MM.1S (cell line): Measurements from ENCODE around the gene ADISSP.

Source experiments
- EZH2 ChIP-seq: fragments of 300-600 bp; sonication (generic); optimal IDR thresholded peaks from 2 replicates; pipeline ENCODE3; 2017; ENCODE audit warnings: low read depth, mild to moderate bottlenecking, antibody characterized with exemption, low read length, mixed read lengths
- EZH2phosphoT487 ChIP-seq: fragments of 300-600 bp; sonication (generic); IDR thresholded peaks from 2 replicates; pipeline ENCODE4 v1.6.1; 2018; ENCODE audit warnings: antibody characterized with exemption, low read length
- TF ChIP-seq, protein P1 (sequence below): fragments of 300-600 bp; sonication (generic); IDR thresholded peaks from 2 replicates; pipeline ENCODE4 v1.5.1; 2016; ENCODE audit warnings: antibody characterized with exemption, low read length, mixed read lengths

DNA sequence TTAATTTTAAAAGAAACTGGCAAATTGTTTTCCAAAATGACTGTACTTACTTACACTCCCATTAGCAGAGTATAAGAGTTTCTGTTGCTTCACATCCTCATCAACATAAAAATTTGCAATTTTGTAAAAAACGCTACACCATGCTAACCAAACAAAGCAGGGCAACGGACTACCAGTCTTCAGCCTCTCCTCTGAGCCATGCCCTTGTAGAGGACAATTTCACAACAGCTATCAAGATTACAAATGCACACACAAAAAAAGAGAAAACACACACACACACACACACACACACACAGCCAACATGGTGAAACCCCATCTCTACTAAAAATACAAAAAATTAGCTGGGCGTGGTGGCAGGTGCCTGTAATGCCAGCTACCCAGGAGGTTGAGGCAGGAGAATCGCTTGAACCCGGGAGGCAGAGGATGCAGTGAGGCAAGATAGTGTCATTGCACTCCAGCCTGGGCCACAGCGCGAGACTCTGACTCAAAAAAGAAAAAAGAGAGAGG is 4.1 kb upstream of the ADISSP start:
- TF ChIP-seq, protein P1, sequence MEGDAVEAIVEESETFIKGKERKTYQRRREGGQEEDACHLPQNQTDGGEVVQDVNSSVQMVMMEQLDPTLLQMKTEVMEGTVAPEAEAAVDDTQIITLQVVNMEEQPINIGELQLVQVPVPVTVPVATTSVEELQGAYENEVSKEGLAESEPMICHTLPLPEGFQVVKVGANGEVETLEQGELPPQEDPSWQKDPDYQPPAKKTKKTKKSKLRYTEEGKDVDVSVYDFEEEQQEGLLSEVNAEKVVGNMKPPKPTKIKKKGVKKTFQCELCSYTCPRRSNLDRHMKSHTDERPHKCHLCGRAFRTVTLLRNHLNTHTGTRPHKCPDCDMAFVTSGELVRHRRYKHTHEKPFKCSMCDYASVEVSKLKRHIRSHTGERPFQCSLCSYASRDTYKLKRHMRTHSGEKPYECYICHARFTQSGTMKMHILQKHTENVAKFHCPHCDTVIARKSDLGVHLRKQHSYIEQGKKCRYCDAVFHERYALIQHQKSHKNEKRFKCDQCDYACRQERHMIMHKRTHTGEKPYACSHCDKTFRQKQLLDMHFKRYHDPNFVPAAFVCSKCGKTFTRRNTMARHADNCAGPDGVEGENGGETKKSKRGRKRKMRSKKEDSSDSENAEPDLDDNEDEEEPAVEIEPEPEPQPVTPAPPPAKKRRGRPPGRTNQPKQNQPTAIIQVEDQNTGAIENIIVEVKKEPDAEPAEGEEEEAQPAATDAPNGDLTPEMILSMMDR: no peak
- TF ChIP-seq EZH2phosphoT487: no peak
- TF ChIP-seq EZH2: no peak
